ENCODE results near the gene TEX48. TPM values are rescaled to one million over a fixed set of nuclear protein-coding genes. Genes with fewer than 3 reads are reported as not detected.

Gene TEX48
- total RNA-seq, 2 donors from 2014 or later = not detected

DNA sequence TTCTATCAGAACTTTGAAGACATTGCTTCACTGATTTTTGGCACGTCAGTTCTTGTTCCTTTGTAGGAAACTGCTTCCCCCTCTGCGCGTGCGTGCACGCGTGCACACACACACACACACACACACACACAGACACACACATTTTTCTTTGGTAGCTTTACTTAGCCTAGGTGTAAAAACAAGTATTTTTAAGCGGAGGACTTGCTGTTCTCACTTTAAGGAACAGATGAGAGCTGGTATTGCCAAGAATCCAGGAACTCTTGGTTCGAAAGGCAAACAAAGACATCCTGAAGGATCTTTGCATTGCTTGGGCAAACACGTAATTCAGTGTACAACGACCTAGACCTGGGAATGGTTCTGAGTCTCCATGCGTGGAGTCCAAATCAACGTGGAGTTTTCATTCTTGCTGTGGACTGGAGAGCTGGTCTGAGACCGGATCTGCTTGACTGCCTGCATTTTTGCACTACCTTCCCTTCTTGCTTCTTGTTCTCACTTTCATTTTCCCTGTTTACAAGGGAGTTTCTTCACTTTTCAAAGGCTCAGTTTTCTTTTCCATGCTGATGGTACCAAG is 62.7 kb downstream of the TEX48 start:
- Histone ChIP-seq H3K4me1 (peaks cover 0 to 18% of the 10 kb centered on the region in 2 donors), H3K27ac (no peak overlapping the region), H3K27me3 (no peaks in the 10 kb centered on the region), H3K9me3 (no peaks in the 10 kb centered on the region), H3K36me3 (no peaks in the 10 kb centered on the region), H3K4me3 (no peak overlapping the region)
- DNase-seq (ENCODE audit: low spot score) = no peak
- TF ChIP-seq, protein P1, sequence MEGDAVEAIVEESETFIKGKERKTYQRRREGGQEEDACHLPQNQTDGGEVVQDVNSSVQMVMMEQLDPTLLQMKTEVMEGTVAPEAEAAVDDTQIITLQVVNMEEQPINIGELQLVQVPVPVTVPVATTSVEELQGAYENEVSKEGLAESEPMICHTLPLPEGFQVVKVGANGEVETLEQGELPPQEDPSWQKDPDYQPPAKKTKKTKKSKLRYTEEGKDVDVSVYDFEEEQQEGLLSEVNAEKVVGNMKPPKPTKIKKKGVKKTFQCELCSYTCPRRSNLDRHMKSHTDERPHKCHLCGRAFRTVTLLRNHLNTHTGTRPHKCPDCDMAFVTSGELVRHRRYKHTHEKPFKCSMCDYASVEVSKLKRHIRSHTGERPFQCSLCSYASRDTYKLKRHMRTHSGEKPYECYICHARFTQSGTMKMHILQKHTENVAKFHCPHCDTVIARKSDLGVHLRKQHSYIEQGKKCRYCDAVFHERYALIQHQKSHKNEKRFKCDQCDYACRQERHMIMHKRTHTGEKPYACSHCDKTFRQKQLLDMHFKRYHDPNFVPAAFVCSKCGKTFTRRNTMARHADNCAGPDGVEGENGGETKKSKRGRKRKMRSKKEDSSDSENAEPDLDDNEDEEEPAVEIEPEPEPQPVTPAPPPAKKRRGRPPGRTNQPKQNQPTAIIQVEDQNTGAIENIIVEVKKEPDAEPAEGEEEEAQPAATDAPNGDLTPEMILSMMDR (IDR thresholded peaks at IDR 0.05) = no peak

GRCh38 chr9:114616684-114617520 is 65.1 kb downstream of the TEX48 start:
- no peak overlapping the region for H3K27ac ChIP-seq
- no peak overlapping the region for H3K4me3 ChIP-seq
- H3K27me3 ChIP-seq = no peaks in the 10 kb centered on the region
- no peaks in the 10 kb centered on the region for H3K36me3 ChIP-seq
- TF ChIP-seq, protein P1 (IDR thresholded peaks at IDR 0.05) = no peak
- H3K4me1 ChIP-seq = peaks cover 0 to 23% of the 10 kb centered on the region in 2 donors
- DNase-seq (ENCODE audit: low spot score) = peak; percentile 68
- H3K9me3 ChIP-seq = no peaks in the 10 kb centered on the region

Other genes starting within 250 kb of the TEX48 start
- 1 to 10 TPM; 2.6 to 8.2 TPM for gene WHRN, start 176.7 kb downstream of the TEX48 start, total RNA-seq
- 100 to 1,000 TPM; 141 to 153 TPM for gene ATP6V1G1, start 94.4 kb downstream of the TEX48 start, total RNA-seq
- gene TMEM268, start 70.9 kb downstream of the TEX48 start, total RNA-seq = 1 to 10 TPM; 2.9 to 4.0 TPM
- not detected for gene TEX53, start 24.4 kb downstream of the TEX48 start, total RNA-seq
- under 1 TPM in 1 of 2 donors, not detected in 1; 0.16 TPM for gene TNFSF15, start 123.8 kb upstream of the TEX48 start, total RNA-seq
- 1 to 10 TPM in 1 of 2 donors, under 1 TPM in 1; 0.22 to 1.7 TPM for gene TNFSF8, start 248.4 kb upstream of the TEX48 start, total RNA-seq